Panc1 (cell line): ENCODE results near the gene AK8.

Experiments used
- POLR2AphosphoS5 ChIP-seq: IDR thresholded peaks from 2 replicates; pipeline ENCODE4 v1.6.1; 2012; ENCODE audit warnings: mild to moderate bottlenecking, low read depth, low read length, moderate library complexity
- TF ChIP-seq, protein P1 (sequence below): fragments of 450-650 bp; IDR thresholded peaks from 2 replicates; pipeline ENCODE4 v1.5.1; 2017; ENCODE audit warnings: mild to moderate bottlenecking
- TF ChIP-seq, protein P2 (sequence below), 2 experiments: IDR thresholded peaks; 2 replicates each; pipeline ENCODE4 v1.6.1; 2011 to 2012; ENCODE audit warnings: low read depth in 2 of 2, control low read depth in 1 of 2, low read length in 1 of 2, mild to moderate bottlenecking in 1 of 2, moderate library complexity in 1 of 2; ENCODE audit not compliant: insufficient read depth in 1 of 2

DNA sequence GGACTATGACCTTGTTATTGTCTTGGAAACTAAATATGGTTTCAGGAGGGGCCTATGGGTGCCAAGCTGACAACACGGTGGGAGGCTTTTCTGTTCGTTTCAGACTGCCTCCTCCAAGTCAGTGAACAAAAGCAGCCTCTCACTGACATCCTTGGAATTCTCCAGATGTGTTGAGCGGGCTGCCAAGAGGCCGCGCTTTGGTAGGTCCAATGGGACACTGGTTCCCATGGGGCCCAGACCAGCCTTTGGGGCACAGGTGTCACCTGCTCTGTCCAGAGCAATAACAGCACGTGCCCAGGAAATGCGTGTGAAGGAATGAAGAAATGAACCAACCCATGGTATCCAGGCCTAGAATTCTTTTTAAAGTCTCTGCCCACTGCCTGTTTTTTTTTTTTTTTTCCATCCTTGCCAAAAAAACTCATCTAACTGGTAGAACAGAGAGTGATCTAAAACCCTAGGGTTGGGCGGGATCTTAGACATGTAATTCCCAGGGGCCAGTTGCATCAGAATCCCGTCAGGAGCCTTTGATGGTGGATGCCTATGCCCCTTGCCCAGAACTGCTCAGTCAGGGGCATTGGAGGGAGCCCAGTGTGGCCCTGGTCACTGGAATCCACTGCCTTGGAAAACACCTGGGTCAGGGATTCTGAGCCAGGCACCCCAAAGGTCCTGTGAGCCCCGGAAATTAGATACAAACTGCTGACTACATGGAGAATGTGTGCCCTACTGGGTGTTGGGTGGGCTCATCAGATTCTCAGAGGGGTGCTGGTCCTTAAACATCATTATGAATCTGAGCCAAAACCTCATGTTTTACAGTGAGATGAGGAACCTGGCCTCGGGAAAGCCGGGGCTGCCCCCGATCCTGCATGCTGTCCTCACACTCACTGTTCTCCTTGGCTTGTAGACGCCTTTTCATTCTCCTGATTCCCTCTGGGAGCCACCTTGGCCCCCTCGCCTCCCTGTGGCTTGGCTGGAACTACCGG, 147.7 kb downstream of the AK8 start:
- TF ChIP-seq, protein P1, sequence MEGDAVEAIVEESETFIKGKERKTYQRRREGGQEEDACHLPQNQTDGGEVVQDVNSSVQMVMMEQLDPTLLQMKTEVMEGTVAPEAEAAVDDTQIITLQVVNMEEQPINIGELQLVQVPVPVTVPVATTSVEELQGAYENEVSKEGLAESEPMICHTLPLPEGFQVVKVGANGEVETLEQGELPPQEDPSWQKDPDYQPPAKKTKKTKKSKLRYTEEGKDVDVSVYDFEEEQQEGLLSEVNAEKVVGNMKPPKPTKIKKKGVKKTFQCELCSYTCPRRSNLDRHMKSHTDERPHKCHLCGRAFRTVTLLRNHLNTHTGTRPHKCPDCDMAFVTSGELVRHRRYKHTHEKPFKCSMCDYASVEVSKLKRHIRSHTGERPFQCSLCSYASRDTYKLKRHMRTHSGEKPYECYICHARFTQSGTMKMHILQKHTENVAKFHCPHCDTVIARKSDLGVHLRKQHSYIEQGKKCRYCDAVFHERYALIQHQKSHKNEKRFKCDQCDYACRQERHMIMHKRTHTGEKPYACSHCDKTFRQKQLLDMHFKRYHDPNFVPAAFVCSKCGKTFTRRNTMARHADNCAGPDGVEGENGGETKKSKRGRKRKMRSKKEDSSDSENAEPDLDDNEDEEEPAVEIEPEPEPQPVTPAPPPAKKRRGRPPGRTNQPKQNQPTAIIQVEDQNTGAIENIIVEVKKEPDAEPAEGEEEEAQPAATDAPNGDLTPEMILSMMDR, result no peak
- no peak for TF ChIP-seq POLR2AphosphoS5
- TF ChIP-seq, protein P2, sequence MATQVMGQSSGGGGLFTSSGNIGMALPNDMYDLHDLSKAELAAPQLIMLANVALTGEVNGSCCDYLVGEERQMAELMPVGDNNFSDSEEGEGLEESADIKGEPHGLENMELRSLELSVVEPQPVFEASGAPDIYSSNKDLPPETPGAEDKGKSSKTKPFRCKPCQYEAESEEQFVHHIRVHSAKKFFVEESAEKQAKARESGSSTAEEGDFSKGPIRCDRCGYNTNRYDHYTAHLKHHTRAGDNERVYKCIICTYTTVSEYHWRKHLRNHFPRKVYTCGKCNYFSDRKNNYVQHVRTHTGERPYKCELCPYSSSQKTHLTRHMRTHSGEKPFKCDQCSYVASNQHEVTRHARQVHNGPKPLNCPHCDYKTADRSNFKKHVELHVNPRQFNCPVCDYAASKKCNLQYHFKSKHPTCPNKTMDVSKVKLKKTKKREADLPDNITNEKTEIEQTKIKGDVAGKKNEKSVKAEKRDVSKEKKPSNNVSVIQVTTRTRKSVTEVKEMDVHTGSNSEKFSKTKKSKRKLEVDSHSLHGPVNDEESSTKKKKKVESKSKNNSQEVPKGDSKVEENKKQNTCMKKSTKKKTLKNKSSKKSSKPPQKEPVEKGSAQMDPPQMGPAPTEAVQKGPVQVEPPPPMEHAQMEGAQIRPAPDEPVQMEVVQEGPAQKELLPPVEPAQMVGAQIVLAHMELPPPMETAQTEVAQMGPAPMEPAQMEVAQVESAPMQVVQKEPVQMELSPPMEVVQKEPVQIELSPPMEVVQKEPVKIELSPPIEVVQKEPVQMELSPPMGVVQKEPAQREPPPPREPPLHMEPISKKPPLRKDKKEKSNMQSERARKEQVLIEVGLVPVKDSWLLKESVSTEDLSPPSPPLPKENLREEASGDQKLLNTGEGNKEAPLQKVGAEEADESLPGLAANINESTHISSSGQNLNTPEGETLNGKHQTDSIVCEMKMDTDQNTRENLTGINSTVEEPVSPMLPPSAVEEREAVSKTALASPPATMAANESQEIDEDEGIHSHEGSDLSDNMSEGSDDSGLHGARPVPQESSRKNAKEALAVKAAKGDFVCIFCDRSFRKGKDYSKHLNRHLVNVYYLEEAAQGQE (IDR thresholded peaks at IDR 0.05; ENCODE audit: insufficient read depth in 1 of 2, low read depth in 2 of 2, low read length in 1 of 2), result no peak
